ENCODE results near the gene HERC4. TPM values are rescaled to one million over a fixed set of nuclear protein-coding genes. Genes with fewer than 3 reads are reported as not detected.

The HERC4 gene
- total RNA-seq, 2 experiments from 2014 or later = 34.2 to 72.6 TPM

- no peaks in the 10 kb centered on the region for H3K9me2 ChIP-seq (ENCODE audit: insufficient read depth, low read length)
- no TSS peak for BruUV-seq (replicated peaks)
- intact Hi-C loops (cut with micrococcal nuclease; ENCODE audit: unreplicated experiment) = no loop called here
- TF ChIP-seq CTCF (conservative IDR thresholded peaks at IDR 0.05; ENCODE audit: low read length) = no peak
- no peak for TF ChIP-seq EZH2phosphoT487 (IDR thresholded peaks at IDR 0.05; ENCODE audit: borderline replicate concordance, low read depth, low read length)
- ChIA-PET POLR2A (interaction anchor here (0.5 to 1.8 kb wide), 5 partner anchors 10 to 1019 kb away, joined by 3 to 6 read pairs (median 4); no protein-coding TSS in a partner anchor), CTCF (ENCODE audit: unreplicated experiment) (interaction anchor here (1.0 kb wide), 1 partner anchor 20 kb away, joined by 3 read pairs; no protein-coding TSS in a partner anchor)
- H3K36me3 ChIP-seq (ENCODE audit: insufficient read depth, low read length) = no peaks in the 10 kb centered on the region
- no peak overlapping the region for H3K4me3 ChIP-seq (ENCODE audit: low read depth, low read length, poor library complexity, severe bottlenecking)
- H2AFZ ChIP-seq (ENCODE audit: low read length) = no peak overlapping the region
- H3K4me2 ChIP-seq (ENCODE audit: low read length) = no peak overlapping the region
- peaks cover 21% of the 10 kb centered on the region for H3K4me1 ChIP-seq (ENCODE audit: insufficient read depth, low read length, poor library complexity, severe bottlenecking)
- no peaks in the 10 kb centered on the region for H4K20me1 ChIP-seq (ENCODE audit: insufficient read depth, low read length)
- no peak for DNase-seq (ENCODE audit: low spot score)
- H3K79me2 ChIP-seq (ENCODE audit: insufficient read depth, low read depth, low read length) = no peaks in the 10 kb centered on the region; the same call in 1 of the 2 replicates
- H3K27ac ChIP-seq (ENCODE audit: low read depth, low read length, poor library complexity, severe bottlenecking) = no peak overlapping the region
- H3K9me3 ChIP-seq (ENCODE audit: low read length) = no peaks in the 10 kb centered on the region
Observed at GRCh38 chr10:68052463-68052862, 22.6 kb downstream of the HERC4 start.

GRCh38 chr10:68049289-68050078 is 25.6 kb downstream of the HERC4 start:
- Histone ChIP-seq H4K20me1 (ENCODE audit: insufficient read depth, low read length) (no peaks in the 10 kb centered on the region), H3K79me2 (ENCODE audit: insufficient read depth, low read depth, low read length) (no peaks in the 10 kb centered on the region; the same call in 1 of the 2 replicates), H3K9me2 (ENCODE audit: insufficient read depth, low read length) (no peaks in the 10 kb centered on the region), H3K4me2 (ENCODE audit: low read length) (no peak overlapping the region), H3K4me1 (ENCODE audit: insufficient read depth, low read length, poor library complexity, severe bottlenecking) (peaks cover 34% of the 10 kb centered on the region), H3K9me3 (ENCODE audit: low read length) (no peaks in the 10 kb centered on the region), H2AFZ (ENCODE audit: low read length) (no peak overlapping the region), H3K27ac (ENCODE audit: low read depth, low read length, poor library complexity, severe bottlenecking) (no peak overlapping the region), H3K4me3 (ENCODE audit: low read depth, low read length, poor library complexity, severe bottlenecking) (no peak overlapping the region), H3K36me3 (ENCODE audit: insufficient read depth, low read length) (peaks cover 8% of the 10 kb centered on the region; the same call in 1 of the 2 replicates)
- TF ChIP-seq CTCF (conservative IDR thresholded peaks at IDR 0.05; ENCODE audit: low read length) = no peak
- no peak for TF ChIP-seq EZH2phosphoT487 (IDR thresholded peaks at IDR 0.05; ENCODE audit: borderline replicate concordance, low read depth, low read length)
- POLR2A ChIA-PET = interaction anchor here (0.8 kb wide), 1 partner anchor 22 kb away, joined by 3 read pairs; no protein-coding TSS in a partner anchor
- CTCF ChIA-PET (ENCODE audit: unreplicated experiment) = no interaction called here
- intact Hi-C loops (cut with micrococcal nuclease; ENCODE audit: unreplicated experiment) = no loop called here
- BruUV-seq (replicated peaks) = no TSS peak
- DNase-seq (ENCODE audit: low spot score) = no peak
